C4-2B (cell line): ENCODE results near the gene USP37.

Experiments used
- ZFX ChIP-seq: fragments of 450-650 bp; IDR thresholded peaks from 2 replicates; pipeline ENCODE4 v1.6.1; 2017
- TF ChIP-seq, protein P1 (sequence below): fragments of 450-650 bp; conservative IDR thresholded peaks from 2 replicates; pipeline ENCODE4 v1.5.1; 2017; ENCODE audit warnings: mild to moderate bottlenecking

DNA sequence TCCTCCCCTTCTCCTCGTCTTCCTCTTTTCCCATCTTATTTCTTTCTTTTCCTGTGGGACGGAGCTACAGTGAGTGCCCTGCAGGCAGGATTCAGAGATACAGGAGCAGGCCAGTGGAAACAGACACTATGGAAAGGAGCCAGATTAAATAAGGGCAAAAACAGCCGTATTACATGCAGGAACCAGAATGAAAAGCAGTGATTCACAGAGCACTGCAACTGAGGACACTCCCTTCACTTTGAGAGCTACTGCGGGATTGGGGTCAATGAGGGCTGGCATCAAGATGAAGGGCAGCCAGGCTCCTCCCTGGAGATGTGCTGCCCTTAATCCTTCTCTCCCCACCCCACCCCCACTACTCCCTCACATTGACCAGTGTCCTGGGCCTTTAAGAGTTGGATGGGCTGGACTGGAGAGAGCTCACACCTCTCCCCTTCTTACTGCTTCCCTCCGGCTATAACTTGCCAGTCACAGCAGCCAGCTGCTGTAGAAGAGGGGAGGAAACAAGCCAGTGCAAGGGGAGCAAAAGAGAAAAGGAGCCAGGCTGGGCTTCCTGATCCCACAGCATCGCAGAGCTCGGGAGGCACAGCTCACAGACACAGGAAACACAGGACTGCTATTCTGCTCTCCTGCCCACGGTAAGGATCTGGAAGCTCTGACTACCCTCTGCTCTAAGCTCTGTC lies 39.4 kb upstream of the USP37 start, which contains the start of gene PLCD4:
- TF ChIP-seq, protein P1, sequence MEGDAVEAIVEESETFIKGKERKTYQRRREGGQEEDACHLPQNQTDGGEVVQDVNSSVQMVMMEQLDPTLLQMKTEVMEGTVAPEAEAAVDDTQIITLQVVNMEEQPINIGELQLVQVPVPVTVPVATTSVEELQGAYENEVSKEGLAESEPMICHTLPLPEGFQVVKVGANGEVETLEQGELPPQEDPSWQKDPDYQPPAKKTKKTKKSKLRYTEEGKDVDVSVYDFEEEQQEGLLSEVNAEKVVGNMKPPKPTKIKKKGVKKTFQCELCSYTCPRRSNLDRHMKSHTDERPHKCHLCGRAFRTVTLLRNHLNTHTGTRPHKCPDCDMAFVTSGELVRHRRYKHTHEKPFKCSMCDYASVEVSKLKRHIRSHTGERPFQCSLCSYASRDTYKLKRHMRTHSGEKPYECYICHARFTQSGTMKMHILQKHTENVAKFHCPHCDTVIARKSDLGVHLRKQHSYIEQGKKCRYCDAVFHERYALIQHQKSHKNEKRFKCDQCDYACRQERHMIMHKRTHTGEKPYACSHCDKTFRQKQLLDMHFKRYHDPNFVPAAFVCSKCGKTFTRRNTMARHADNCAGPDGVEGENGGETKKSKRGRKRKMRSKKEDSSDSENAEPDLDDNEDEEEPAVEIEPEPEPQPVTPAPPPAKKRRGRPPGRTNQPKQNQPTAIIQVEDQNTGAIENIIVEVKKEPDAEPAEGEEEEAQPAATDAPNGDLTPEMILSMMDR, result no peak
- no peak for TF ChIP-seq ZFX
